Measurements from ENCODE around the gene HSF4. TPM values are rescaled to one million over a fixed set of nuclear protein-coding genes. Genes with fewer than 3 reads are reported as not detected.
A peak's percentile ranks its signal among the peaks of the same experiment; 100 is the strongest.
"Not testable (repeated sequence)": the region's sequence is repeated elsewhere in the genome, so short reads cannot be mapped to it uniquely, and the experiment has no call there.

The HSF4 gene
- total and polyA plus RNA-seq, 8 donors = 2.5 to 38.2 (median 5.0) TPM

- TF ChIP-seq CTCF (IDR thresholded peaks at IDR 0.05) = no peak
- no peaks in the 10 kb centered on the region for H3K9me3 ChIP-seq
- peaks cover 0 to 34% of the 10 kb centered on the region in 2 donors for H3K4me1 ChIP-seq
- no peak overlapping the region for H3K27ac ChIP-seq
- no peak overlapping the region for H3K4me3 ChIP-seq
- ATAC-seq = no peak
- intact Hi-C loops (cut with DNase I) = no loop called here
- peaks cover 0 to 36% of the 10 kb centered on the region in 2 donors for H3K36me3 ChIP-seq
- DNase-seq = no peak
- H3K27me3 ChIP-seq = no peaks in the 10 kb centered on the region
Measured at GRCh38 chr16:67117716-67118115, 46.8 kb upstream of the HSF4 start.

DNA sequence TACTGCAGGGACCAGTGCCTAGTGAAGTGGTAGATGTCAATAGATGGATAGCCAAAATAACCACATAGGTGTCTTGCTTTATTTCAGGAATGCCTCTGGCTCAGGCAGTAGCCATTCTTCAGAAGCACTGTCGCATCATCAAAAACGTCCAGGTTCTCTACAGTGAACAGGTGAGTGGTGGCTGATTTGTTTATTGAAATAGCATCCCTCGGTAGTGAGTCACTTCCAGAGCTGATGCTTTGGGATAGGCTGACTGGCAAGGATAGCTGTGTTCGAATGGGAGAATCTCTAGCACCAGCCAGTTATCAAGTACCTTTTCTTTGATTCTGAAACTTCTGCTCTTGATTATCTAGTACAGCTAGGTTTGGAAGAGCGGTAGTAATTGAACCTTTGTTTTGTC is 44.5 kb upstream of the HSF4 start:
- TF ChIP-seq CTCF (IDR thresholded peaks at IDR 0.05) = no peak
- DNase-seq (no peak), ATAC-seq (no peak)
- H3K9me3 ChIP-seq = no peaks in the 10 kb centered on the region
- no peak overlapping the region for H3K4me3 ChIP-seq
- no peaks in the 10 kb centered on the region for H3K27me3 ChIP-seq
- H3K27ac ChIP-seq = peak overlapping the region in 1 of 2 donors; percentile 13
- intact Hi-C loops (cut with DNase I) = no loop called here
- H3K36me3 ChIP-seq = peaks cover 0 to 59% of the 10 kb centered on the region in 2 donors
- peaks cover 0 to 26% of the 10 kb centered on the region in 2 donors for H3K4me1 ChIP-seq

- intact Hi-C loops (cut with DNase I); ATAC-seq; H3K9me3 ChIP-seq; H3K27me3 ChIP-seq; H3K27ac ChIP-seq; H3K4me3 ChIP-seq; DNase-seq; H3K4me1 ChIP-seq: not testable (repeated sequence)
- H3K36me3 ChIP-seq = peaks cover 0 to 81% of the 10 kb centered on the region in 2 donors
Measured at GRCh38 chr16:67122799-67123198, 41.7 kb upstream of the HSF4 start.

DNA sequence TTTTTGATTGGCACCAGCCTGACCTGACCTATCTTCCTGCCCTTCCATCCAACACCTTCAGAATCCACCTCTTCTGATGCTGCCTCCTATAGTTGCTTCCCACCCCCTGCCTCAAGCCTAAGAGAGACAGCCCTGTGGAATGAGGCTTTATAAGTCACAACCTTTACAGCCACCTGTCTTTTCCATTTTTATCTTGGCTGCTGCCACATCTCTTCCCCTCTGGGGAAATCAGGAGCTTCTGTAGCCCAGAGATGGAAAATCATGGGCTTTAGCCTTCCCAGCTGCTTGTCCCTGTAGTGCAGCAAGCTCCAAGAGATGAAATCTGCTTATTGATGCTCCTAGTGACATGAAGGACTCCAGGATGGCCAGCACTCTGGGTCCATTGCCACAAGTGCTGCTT is 36.1 kb upstream of the HSF4 start:
- intact Hi-C loops (cut with DNase I) = no loop called here
- Histone ChIP-seq H3K4me3 (no peak overlapping the region), H3K4me1 (no peaks in the 10 kb centered on the region), H3K9me3 (no peaks in the 10 kb centered on the region), H3K27ac (no peak overlapping the region), H3K27me3 (no peaks in the 10 kb centered on the region), H3K36me3 (peaks cover 0 to 89% of the 10 kb centered on the region in 2 donors)
- no peak for TF ChIP-seq CTCF (IDR thresholded peaks at IDR 0.05)
- ATAC-seq = no peak
- no peak for DNase-seq

GRCh38 chr16:67128887-67129286 is 35.7 kb upstream of the HSF4 start:
- Histone ChIP-seq H3K4me3 (no peak overlapping the region), H3K4me1 (no peaks in the 10 kb centered on the region), H3K27ac (no peak overlapping the region), H3K9me3 (no peaks in the 10 kb centered on the region), H3K27me3 (no peaks in the 10 kb centered on the region), H3K36me3 (peaks cover 0 to 89% of the 10 kb centered on the region in 2 donors)
- DNase-seq = no peak
- intact Hi-C loops (cut with DNase I) = no loop called here
- no peak for TF ChIP-seq CTCF (IDR thresholded peaks at IDR 0.05)
- no peak for ATAC-seq

- TF ChIP-seq CTCF (IDR thresholded peaks at IDR 0.05) = no peak
- no peaks in the 10 kb centered on the region for H3K27me3 ChIP-seq
- DNase-seq (no peak), ATAC-seq (no peak)
- H3K27ac ChIP-seq = no peak overlapping the region
- H3K4me1 ChIP-seq = no peaks in the 10 kb centered on the region
- intact Hi-C loops (cut with DNase I) = no loop called here
- peaks cover 0 to 89% of the 10 kb centered on the region in 2 donors for H3K36me3 ChIP-seq
- H3K4me3 ChIP-seq = no peak overlapping the region
- no peaks in the 10 kb centered on the region for H3K9me3 ChIP-seq
Measured at GRCh38 chr16:67129422-67129821, 35.1 kb upstream of the HSF4 start.

Data from left lung (tissue), 10 donors.